Epithelial cell of proximal tubule (primary cell): ENCODE results near the gene ARHGAP30. TPM values are rescaled to one million over a fixed set of nuclear protein-coding genes. Genes with fewer than 3 reads are reported as not detected.
"Not testable (repeated sequence)": the region's sequence is repeated elsewhere in the genome, so short reads cannot be mapped to it uniquely, and the experiment has no call there.

Experiments used
- DNase-seq: peaks from one replicate; pipeline ENCODE4 v3.0.0-alpha.2; 2011; ENCODE audit warnings: low read depth
- H3K4me3 ChIP-seq: 2 replicates; pipeline ENCODE4 v1.5.1; 2011; ENCODE audit warnings: low read depth, mild to moderate bottlenecking, low read length
- total RNA-seq: library from RNA; depleted of rRNA; stranded (reverse); fragments of >200 nt; gene quantifications from 2 replicates; pipeline ENCODE4 v1.2.3, GENCODE V29; 2015
- TF ChIP-seq, protein P1 (sequence below): conservative IDR thresholded peaks from 2 replicates; pipeline ENCODE4 v1.5.1; 2012; ENCODE audit warnings: low read depth, mild to moderate bottlenecking, low read length

Gene ARHGAP30
- total RNA-seq, 1 donor from 2014 or later = 0.06 TPM

DNA sequence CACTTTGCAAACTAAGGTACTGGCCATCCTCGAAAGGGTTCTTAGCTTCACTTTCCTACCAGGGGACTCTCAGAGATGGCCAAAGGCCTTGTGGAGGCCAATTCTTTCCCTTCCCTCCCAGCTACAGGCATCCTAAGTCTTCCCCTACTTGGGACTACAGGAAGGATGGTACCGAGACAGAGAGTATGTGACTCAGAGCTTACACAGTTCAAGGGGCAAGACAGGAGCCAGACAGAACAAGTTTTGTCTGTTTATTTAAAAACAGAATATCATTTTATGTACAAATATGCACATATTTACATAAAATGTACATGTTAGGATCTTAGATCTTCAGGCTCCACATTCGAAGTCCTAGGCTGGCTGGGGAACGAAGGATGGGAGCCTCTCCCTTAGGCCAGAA is 1.1 kb upstream of the ARHGAP30 start:
- H3K4me3 ChIP-seq = no peak overlapping the region
- DNase-seq = no peak
- TF ChIP-seq, protein P1, sequence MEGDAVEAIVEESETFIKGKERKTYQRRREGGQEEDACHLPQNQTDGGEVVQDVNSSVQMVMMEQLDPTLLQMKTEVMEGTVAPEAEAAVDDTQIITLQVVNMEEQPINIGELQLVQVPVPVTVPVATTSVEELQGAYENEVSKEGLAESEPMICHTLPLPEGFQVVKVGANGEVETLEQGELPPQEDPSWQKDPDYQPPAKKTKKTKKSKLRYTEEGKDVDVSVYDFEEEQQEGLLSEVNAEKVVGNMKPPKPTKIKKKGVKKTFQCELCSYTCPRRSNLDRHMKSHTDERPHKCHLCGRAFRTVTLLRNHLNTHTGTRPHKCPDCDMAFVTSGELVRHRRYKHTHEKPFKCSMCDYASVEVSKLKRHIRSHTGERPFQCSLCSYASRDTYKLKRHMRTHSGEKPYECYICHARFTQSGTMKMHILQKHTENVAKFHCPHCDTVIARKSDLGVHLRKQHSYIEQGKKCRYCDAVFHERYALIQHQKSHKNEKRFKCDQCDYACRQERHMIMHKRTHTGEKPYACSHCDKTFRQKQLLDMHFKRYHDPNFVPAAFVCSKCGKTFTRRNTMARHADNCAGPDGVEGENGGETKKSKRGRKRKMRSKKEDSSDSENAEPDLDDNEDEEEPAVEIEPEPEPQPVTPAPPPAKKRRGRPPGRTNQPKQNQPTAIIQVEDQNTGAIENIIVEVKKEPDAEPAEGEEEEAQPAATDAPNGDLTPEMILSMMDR = no peak

DNA sequence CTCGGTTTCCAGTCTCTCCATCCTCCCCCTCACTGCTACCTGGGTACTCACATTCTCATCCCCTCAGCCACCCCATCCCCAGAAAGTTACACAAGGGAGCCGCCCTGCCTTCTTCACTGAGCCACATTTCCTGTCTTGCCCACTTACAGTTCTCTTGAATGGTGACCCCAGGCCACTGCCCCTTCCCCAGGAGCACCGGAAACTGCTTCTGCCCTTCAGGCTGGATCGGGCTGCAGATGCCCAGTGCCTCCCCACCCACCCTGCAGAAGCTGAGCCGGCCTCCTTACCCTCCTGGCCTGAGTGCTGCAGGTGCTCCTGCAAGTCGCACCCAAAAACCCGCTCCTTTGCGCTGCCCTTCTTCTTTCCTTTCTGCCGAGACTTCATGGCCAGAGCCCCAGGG is 450 bp downstream of the ARHGAP30 start:
- TF ChIP-seq, protein P1 = no peak
- DNase-seq = no peak
- no peak overlapping the region for H3K4me3 ChIP-seq

DNA sequence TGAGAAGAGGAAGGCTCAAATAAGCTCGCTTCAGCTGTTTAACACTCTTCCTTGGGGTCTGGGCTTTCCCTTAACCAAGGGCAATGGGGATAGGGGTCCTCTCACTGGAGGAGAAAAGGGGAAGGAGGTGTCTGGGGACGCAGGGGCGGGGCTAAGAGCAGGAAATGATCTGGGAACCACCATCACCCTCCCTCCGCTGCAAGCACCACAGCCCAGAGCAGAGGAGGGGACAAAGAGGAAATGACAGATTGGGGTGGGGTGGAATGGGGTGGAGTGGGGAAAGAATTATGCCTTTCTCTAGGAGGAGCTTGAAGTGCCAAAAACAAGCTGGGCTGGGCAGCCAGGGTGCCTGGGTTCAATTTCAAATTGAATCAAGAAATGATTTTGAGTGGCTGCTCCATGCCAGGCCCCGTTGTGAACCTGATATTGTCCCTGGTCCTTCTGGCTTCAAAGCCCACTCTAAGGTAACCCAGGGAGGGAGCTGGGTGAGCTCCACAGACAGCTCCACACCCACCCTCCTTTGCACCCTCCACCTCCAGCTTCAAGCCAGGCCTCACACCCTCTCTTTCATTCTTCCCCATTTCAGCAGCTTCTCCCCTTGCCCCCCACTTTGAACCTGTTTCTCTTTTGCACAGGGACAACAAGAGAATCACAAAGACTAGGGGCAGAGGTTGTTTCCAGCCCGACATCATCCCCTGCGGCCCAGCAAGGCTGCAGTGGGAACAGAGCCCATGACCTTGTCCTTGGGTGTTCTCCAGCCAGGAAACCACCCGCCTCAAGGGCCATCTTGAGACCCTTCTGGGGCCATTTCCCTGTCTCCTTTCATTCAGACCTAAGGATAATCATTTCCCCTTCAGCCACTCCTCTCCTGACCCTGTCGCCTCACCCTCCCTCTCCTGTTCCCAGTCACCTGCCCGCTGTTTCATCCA is 1.1 kb downstream of the ARHGAP30 start:
- no peak for DNase-seq
- TF ChIP-seq, protein P1 = no peak
- H3K4me3 ChIP-seq = no peak overlapping the region

DNA sequence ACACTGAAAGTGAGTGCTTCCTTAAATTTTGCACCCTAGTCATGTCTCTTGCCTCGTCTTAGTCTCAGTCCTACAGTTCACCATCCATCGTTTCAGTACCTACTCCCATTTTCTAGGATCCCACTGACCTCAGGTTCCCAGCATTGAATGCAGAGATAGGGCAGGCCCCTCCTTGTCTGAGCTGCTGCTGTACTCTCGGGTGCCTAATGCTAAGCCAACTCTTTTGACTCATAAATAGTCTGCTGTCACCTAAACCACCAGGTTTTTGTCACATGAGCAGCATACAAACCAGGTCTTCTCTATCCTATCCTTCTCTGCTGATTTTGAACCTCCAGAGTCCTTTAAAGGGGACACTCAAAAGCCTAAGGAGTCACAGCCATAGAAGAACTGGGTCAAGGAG is 3.0 kb downstream of the ARHGAP30 start:
- TF ChIP-seq, protein P1 = no peak
- H3K4me3 ChIP-seq = no peak overlapping the region
- DNase-seq = no peak

DNA sequence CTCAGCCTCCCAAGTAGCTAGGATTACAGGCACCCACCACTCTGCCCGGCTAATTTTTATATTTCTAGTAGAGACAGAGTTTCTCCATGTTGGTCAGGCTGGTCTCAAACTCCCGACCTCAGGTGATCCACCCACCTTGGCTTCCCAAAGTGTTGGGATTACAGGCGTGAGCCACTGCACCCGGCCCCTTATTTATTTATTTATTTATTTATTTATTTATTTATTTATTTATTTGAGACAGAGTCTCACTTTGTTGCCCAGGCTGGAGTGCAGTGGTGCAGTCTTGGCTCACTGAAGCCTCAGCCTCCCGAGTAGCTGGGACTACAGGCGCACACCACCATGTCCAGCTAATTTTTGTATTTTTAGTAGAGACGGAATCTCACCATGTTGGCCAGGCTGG is 4.0 kb downstream of the ARHGAP30 start:
- not testable (repeated sequence) for DNase-seq

DNA sequence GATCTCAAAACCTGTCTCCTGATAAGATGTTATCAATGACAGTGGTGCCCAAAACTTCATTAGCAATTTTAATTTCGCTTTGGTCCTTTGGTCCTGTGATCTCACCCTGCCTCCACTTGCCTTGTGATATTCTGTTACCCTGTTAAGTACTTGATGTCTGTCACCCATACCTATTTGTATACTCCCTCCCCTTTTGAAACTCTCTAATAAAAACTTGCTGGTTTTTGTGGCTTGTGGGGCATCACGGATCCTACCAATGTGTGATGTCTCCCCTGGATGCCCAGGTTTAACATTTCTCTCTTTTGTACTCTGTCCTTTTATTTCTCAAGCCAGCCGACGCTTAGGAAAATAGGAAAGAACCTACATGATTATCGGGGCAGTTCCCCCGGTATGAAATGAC is 5.8 kb downstream of the ARHGAP30 start:
- DNase-seq, H3K4me3 ChIP-seq: not testable (repeated sequence)

More for the DNA sequence above, 4.0 kb downstream of the ARHGAP30 start:
- not testable (repeated sequence) for H3K4me3 ChIP-seq

DNA sequence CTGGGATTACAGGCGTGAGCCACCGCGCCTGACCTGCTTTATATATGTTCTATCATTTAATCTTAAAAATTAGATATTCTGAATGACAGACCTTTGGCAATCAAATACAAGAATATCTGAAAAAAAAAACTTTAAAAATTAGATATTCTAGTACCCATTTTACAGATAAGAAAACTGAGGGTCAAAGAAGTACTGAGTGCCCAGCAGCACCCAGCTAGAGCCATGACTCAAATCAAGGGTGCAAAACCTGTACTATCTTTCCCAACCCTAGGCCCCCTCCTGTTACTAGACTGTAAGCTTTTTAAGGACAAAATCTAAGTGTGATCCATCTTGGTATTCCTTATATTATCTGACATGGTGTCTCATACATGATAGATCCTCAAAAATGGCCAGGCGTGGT is 8.3 kb downstream of the ARHGAP30 start:
- TF ChIP-seq, protein P1 = no peak
- no peak for DNase-seq
- no peak overlapping the region for H3K4me3 ChIP-seq

DNA sequence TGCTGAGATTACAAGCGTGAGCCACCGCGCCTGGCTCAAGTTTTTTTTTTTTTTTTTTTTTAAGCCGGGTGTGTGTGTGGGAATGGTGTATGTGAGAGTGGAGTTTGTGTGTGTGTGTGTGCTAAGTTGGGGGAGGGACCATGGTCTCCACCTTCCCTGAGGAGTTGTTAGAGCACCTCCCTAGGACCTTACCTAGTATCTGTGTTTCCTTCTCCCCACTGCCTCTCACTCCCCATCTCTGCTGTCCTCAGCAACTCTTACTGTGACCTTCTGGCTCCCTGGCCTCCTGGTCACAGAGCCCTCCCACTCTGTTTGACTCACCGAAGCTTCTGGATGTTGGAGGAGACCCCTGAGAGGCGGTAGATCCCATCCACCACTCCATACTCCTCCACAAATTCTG is 10.4 kb downstream of the ARHGAP30 start:
- DNase-seq = no peak
- TF ChIP-seq, protein P1 = no peak
- H3K4me3 ChIP-seq = no peak overlapping the region
